ENCODE data around the gene STUB1. TPM values are rescaled to one million over a fixed set of nuclear protein-coding genes. Genes with fewer than 3 reads are reported as not detected.
A peak's percentile ranks its signal among the peaks of the same experiment; 100 is the strongest.

Gene STUB1
- total RNA-seq, 2 experiments from 2014 or later, result 70.9 to 74.9 TPM

DNA sequence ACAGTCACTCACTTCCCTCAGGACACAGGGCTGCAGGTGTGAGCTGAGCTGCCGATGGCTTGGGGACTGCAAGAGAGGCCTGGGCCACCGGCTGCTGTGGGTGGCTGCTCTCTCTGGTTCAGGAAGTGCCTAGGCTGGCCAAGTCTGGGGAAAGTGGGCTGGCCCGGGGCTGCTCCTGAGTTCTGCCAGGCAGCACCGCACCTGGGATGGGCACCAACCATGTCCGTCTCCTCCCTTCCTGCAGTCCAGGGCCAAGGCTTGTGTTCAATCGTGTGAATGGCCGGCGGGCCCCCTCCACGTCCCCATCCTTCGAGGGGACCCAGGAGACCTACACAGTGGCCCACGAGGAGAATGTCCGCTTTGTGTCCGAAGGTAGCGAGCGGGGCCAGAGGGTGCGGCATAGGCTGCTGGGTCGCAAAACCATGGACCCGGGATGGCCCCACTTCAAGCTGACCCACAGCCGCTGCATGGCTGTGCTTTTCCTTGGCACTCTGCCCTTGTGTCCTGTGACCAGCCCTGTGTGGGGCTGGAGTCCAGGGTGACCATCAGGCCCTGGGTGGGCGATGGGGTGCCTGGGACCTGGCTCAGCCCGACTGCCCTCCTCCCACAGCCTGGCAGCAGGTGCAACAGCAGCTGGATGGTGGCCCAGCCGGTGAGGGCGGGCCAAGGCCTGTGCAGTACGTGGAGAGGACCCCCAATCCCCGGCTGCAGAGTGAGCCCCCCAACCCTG is 32.9 kb upstream of the STUB1 start:
- POLR2A ChIA-PET, result interaction anchor here (0.8 to 2.8 kb wide), 2 partner anchors 11 to 16 kb away, joined by 3 to 16 read pairs; partner anchors contain the start of gene METTL26
- Mint-ChIP-seq H3K4me3 (no peak overlapping the region), H3K27ac (no peak overlapping the region)

DNA sequence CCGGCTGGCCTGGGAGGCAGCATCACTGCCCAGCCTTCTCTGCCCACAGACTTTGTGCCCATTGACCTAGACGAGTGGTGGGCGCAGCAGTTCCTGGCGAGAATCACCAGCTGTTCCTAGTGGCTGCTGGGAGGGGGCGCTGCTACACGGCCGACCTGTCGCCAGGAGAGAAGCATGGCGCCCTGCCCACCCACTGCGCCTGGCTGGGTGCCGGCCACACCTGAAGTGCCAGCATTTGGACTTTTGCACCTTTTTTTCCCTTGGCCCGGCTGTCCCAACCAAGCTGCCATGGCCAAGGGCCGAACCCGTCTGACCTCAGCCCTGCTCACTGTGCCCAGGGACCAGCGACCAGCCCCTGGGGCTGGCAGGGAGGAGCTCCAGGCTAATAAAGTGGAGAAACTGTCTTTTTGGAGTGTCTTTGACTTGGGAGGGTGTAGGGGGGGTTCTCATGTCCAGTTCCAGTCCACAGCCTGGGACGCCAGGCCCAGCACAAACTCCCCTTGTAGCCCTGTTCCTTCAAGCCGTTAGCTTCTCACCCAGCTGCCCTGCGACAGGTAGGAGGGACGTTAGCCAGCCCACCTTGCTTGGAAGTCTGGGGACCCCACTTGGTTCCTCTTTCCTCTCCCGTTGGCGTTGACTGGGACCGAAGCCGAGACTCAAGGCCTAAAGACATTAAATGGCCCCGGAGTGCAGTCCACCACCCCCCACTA is 32.0 kb upstream of the STUB1 start:
- Mint-ChIP-seq H3K4me3 (peak overlapping the region; percentile 79), H3K4me1 (ENCODE audit: low read depth) (peaks cover 19% of the 10 kb centered on the region), H3K27me3 (no peaks in the 10 kb centered on the region), H3K9me3 (no peaks in the 10 kb centered on the region), H3K36me3 (peaks cover 1% of the 10 kb centered on the region), H3K27ac (peak overlapping the region; percentile 56)
- POLR2A ChIA-PET, result interaction anchor here (0.8 to 2.8 kb wide), 5 partner anchors 12 to 122 kb away, joined by 3 to 16 read pairs (median 4); partner anchors contain the start of genes METTL26, RHOT2 and STUB1
- intact Hi-C loops (cut with micrococcal nuclease), result no loop called here
- peak; percentile 71 for DNase-seq
- CTCF ChIA-PET, result interaction anchor here (0.6 to 1.3 kb wide), 11 partner anchors 8 to 421 kb away, joined by 3 to 13 read pairs (median 4); partner anchors contain the start of genes METTL26, RHOT2 and STUB1

More for the DNA sequence above, 32.9 kb upstream of the STUB1 start:
- H3K4me1 Mint-ChIP-seq (ENCODE audit: low read depth), result peaks cover 22% of the 10 kb centered on the region
- no peaks in the 10 kb centered on the region for H3K9me3 Mint-ChIP-seq
- intact Hi-C loops (cut with micrococcal nuclease), result no loop called here
- H3K27me3 Mint-ChIP-seq, result no peaks in the 10 kb centered on the region
- no peak for DNase-seq
- CTCF ChIA-PET, result interaction anchor here (0.6 to 1.3 kb wide), 9 partner anchors 9 to 33 kb away, joined by 3 to 13 read pairs (median 4); partner anchors contain the start of genes METTL26, RHOT2 and STUB1
- peaks cover 1% of the 10 kb centered on the region for H3K36me3 Mint-ChIP-seq

- DNase-seq, result peak; percentile 95
These were observed 31.2 kb upstream of the STUB1 start, which contains the start of gene WDR90 for GRCh38 chr16:648781-649589. Gene WDR90 (plus strand): TSS chr16:649365. CDS start chr16:649417, 52 bp downstream.

GRCh38 chr16:649631-650030 is 30.6 kb upstream of the STUB1 start:
- no peaks in the 10 kb centered on the region for H3K27me3 Mint-ChIP-seq
- peaks cover 1% of the 10 kb centered on the region for H3K36me3 Mint-ChIP-seq
- intact Hi-C loops (cut with micrococcal nuclease), result loop anchor here (1.0 kb wide), 1 partner anchor 60 kb away; no protein-coding TSS in a partner anchor
- peak overlapping the region; percentile 72 for H3K4me3 Mint-ChIP-seq
- POLR2A ChIA-PET, result interaction anchor here (1.2 to 2.8 kb wide), 4 partner anchors 13 to 124 kb away, joined by 3 to 16 read pairs (median 4); partner anchors contain the start of genes METTL26 and RHOT2
- H3K9me3 Mint-ChIP-seq, result no peaks in the 10 kb centered on the region
- H3K27ac Mint-ChIP-seq, result no peak overlapping the region
- peaks cover 11% of the 10 kb centered on the region for H3K4me1 Mint-ChIP-seq (ENCODE audit: low read depth)
- CTCF ChIA-PET, result interaction anchor here (0.9 to 1.1 kb wide), 3 partner anchors 13 to 543 kb away, joined by 3 to 6 read pairs (median 3); partner anchors contain the start of gene METTL26
- no peak for DNase-seq

More at GRCh38 chr16:648781-649589, 31.2 kb upstream of the STUB1 start, which contains the start of gene WDR90:
- no peaks in the 10 kb centered on the region for H3K9me3 Mint-ChIP-seq
- intact Hi-C loops (cut with micrococcal nuclease), result loop anchor here (1.0 kb wide), 1 partner anchor 60 kb away; no protein-coding TSS in a partner anchor
- POLR2A ChIA-PET, result interaction anchor here (0.6 to 2.8 kb wide), 6 partner anchors 13 to 1795 kb away, joined by 3 to 16 read pairs (median 4); partner anchors contain the start of genes METTL26, RHOT2 and STUB1
- H3K36me3 Mint-ChIP-seq, result peaks cover 1% of the 10 kb centered on the region
- peak within 1 kb of the TSS; percentile 56 for H3K27ac Mint-ChIP-seq
- CTCF ChIA-PET, result interaction anchor here (0.8 to 1.3 kb wide), 11 partner anchors 9 to 542 kb away, joined by 3 to 13 read pairs (median 4); partner anchors contain the start of genes METTL26, RHOT2 and STUB1
- peaks cover 16% of the 10 kb centered on the region for H3K4me1 Mint-ChIP-seq (ENCODE audit: low read depth)
- no peaks in the 10 kb centered on the region for H3K27me3 Mint-ChIP-seq
- H3K4me3 Mint-ChIP-seq, result peak within 1 kb of the TSS; percentile 79

DNA sequence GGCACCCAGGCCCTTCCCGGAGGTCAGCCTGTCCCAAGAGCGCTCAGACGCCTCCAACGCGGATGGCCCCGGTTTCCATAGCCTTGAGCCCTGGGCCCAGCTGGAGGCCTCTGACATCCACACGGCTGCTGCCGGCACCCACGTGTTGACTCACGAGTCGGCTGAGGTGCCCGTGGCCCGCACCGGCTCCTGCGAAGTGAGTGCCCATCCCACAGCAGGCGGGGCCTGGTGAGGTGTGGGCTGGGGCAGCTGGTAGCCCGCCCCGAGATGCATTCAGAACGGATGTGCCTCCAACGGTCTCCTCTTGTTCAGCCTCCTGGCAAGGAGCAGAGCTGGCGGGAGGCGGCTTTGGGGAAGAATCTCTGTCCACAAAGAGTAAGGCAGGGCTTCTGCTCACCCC is 28.4 kb upstream of the STUB1 start:
- Mint-ChIP-seq H3K36me3 (peaks cover 1% of the 10 kb centered on the region), H3K9me3 (no peaks in the 10 kb centered on the region), H3K27ac (no peak overlapping the region), H3K4me3 (no peak overlapping the region), H3K27me3 (no peaks in the 10 kb centered on the region), H3K4me1 (ENCODE audit: low read depth) (peaks cover 9% of the 10 kb centered on the region)
- no peak for DNase-seq
- POLR2A ChIA-PET, result interaction anchor here (0.8 kb wide), 1 partner anchor 66 kb away, joined by 3 read pairs; no protein-coding TSS in a partner anchor
- CTCF ChIA-PET, result interaction anchor here (1.2 kb wide), 1 partner anchor 15 kb away, joined by 3 read pairs; the partner anchor contains the start of gene METTL26
- intact Hi-C loops (cut with micrococcal nuclease), result no loop called here

- H3K27ac Mint-ChIP-seq, result no peak overlapping the region
- ChIA-PET CTCF (no interaction called here), POLR2A (interaction anchor here (0.8 kb wide), 1 partner anchor 66 kb away, joined by 3 read pairs; no protein-coding TSS in a partner anchor)
- no peaks in the 10 kb centered on the region for H3K9me3 Mint-ChIP-seq
- intact Hi-C loops (cut with micrococcal nuclease), result no loop called here
- H3K4me1 Mint-ChIP-seq (ENCODE audit: low read depth), result peaks cover 7% of the 10 kb centered on the region
- H3K27me3 Mint-ChIP-seq, result no peaks in the 10 kb centered on the region
- peaks cover 1% of the 10 kb centered on the region for H3K36me3 Mint-ChIP-seq
- H3K4me3 Mint-ChIP-seq, result no peak overlapping the region
- DNase-seq, result no peak
These were observed 27.5 kb upstream of the STUB1 start for GRCh38 chr16:652454-653305.

GRCh38 chr16:654034-654433 is 26.2 kb upstream of the STUB1 start:
- Mint-ChIP-seq H3K36me3 (no peaks in the 10 kb centered on the region), H3K27me3 (no peaks in the 10 kb centered on the region), H3K27ac (no peak overlapping the region), H3K4me1 (ENCODE audit: low read depth) (peaks cover 7% of the 10 kb centered on the region), H3K9me3 (no peaks in the 10 kb centered on the region), H3K4me3 (no peak overlapping the region)
- ChIA-PET CTCF (no interaction called here), POLR2A (no interaction called here)
- no peak for DNase-seq
- intact Hi-C loops (cut with micrococcal nuclease), result no loop called here

DNA sequence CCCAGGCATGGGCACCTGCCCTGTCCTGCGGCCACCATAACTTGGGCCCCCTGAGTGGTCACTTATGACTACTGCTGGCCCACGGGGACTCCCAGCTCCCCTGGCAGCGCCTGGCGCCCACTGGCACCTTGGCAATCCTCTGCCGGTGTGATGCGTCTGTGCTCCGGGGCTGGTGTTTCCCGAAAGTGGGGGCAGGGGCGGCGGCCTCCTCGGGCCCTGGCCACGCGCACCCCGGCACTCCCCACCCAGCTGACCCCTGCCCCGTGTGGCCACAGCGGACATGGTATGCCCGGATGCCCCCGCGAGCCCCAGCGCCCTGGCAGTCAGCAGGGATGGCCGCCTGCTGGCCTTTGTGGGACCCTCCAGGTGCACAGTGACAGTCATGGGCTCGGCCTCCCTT is 22.7 kb upstream of the STUB1 start:
- Mint-ChIP-seq H3K36me3 (no peaks in the 10 kb centered on the region), H3K9me3 (no peaks in the 10 kb centered on the region), H3K27ac (no peak overlapping the region), H3K4me3 (no peak overlapping the region), H3K27me3 (no peaks in the 10 kb centered on the region), H3K4me1 (ENCODE audit: low read depth) (peaks cover 4% of the 10 kb centered on the region)
- DNase-seq, result no peak
- POLR2A ChIA-PET, result no interaction called here
- CTCF ChIA-PET, result interaction anchor here (1.0 kb wide), 1 partner anchor 11 kb away, joined by 3 read pairs; the partner anchor contains the start of gene RHOT2
- intact Hi-C loops (cut with micrococcal nuclease), result no loop called here

DNA sequence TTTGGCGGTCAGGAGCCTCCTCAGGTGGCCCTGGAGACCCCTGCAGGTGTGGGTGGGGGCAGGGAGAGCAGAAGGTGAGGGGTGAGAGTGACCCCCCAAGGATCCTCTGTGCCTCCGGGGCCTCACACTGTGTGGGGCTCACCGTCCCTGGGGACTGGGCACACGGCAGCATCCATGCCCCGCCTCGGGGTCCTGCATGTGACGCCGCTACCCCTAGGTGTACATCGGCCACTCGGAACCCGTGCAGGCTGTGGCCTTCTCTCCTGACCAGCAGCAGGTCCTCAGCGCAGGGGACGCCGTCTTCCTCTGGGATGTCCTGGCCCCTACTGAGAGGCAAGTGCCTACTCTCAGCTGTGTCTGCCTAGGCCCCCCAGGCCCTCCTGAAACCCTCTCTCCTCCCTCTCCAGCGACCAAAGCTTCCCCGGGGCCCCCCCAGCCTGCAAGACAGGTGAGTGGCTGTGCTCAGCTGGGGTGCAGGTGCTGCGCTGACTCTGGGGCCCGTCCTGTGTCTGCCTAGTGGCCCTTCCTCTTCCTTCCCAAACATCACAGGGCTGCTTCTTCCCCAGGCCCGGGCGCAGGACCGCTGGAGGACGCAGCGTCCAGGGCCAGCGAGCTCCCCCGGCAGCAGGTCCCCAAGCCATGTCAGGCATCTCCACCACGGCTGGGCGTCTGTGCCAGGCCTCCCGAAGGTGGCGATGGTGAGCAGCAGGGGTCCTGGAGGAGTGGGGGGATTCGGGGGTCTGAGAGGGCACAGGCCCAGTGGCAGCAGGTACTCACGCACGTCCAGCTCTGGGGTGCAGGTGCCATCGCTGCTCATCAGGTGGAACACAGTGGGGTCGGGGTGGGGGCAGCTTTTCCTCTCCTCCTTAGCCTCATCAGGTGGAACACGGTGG is 21.3 kb upstream of the STUB1 start:
- Mint-ChIP-seq H3K4me3 (no peak overlapping the region), H3K9me3 (no peaks in the 10 kb centered on the region), H3K4me1 (ENCODE audit: low read depth) (peaks cover 4% of the 10 kb centered on the region), H3K27me3 (no peaks in the 10 kb centered on the region), H3K27ac (no peak overlapping the region), H3K36me3 (peaks cover 3% of the 10 kb centered on the region)
- POLR2A ChIA-PET, result interaction anchor here (1.3 kb wide), 1 partner anchor 22 kb away, joined by 3 read pairs; no protein-coding TSS in a partner anchor
- intact Hi-C loops (cut with micrococcal nuclease), result no loop called here
- CTCF ChIA-PET, result interaction anchor here (0.6 to 1.1 kb wide), 2 partner anchors 8 to 11 kb away, joined by 3 to 5 read pairs; no protein-coding TSS in a partner anchor
- DNase-seq, result no peak

Measured in activated CD4-positive, alpha-beta memory T cell treated with anti-CD3 and anti-CD28 coated beads for 36 hours (primary cell).